Endothelial cell (in vitro differentiated cells): ENCODE measurements around the gene DEXI. TPM values are rescaled to one million over a fixed set of nuclear protein-coding genes. Genes with fewer than 3 reads are reported as not detected.
A peak's percentile ranks its signal among the peaks of the same experiment; 100 is the strongest.

ENCODE experiments used
- DNase-seq: peaks from one replicate; pipeline ENCODE4 v3.0.0; 2021; ENCODE audit warnings: low spot score
- H3K27ac Mint-ChIP-seq: one replicate; pipeline ENCODE4 v1.8.0; 2021; ENCODE audit warnings: mixed read lengths, inconsistent platforms; ENCODE audit not compliant: unreplicated experiment
- H3K27me3 Mint-ChIP-seq: one replicate; pipeline ENCODE4 v1.8.0; 2021; ENCODE audit warnings: mild to moderate bottlenecking, moderate library complexity, mixed read lengths, inconsistent platforms; ENCODE audit not compliant: unreplicated experiment
- H3K36me3 Mint-ChIP-seq: one replicate; pipeline ENCODE4 v1.8.0; 2021; ENCODE audit warnings: mild to moderate bottlenecking, low read depth, mixed read lengths, inconsistent platforms; ENCODE audit not compliant: unreplicated experiment
- H3K4me1 Mint-ChIP-seq: one replicate; pipeline ENCODE4 v1.8.0; 2021; ENCODE audit warnings: mild to moderate bottlenecking, mixed read lengths, inconsistent platforms; ENCODE audit not compliant: unreplicated experiment
- H3K4me3 Mint-ChIP-seq: one replicate; pipeline ENCODE4 v1.8.0; 2021; ENCODE audit warnings: mild to moderate bottlenecking, mixed read lengths, inconsistent platforms; ENCODE audit not compliant: unreplicated experiment
- H3K9me3 Mint-ChIP-seq: one replicate; pipeline ENCODE4 v1.8.0; 2021; ENCODE audit warnings: mixed read lengths, inconsistent platforms; ENCODE audit not compliant: unreplicated experiment
- CTCF ChIP-seq: fragments of 200-600 bp; sonication (generic); IDR thresholded peaks from one replicate; pipeline ENCODE4 v1.5.0; 2021; ENCODE audit warnings: antibody characterized with exemption; ENCODE audit not compliant: unreplicated experiment
- total RNA-seq: library from RNA; stranded (reverse); fragmentation: NEBNext Ultra II Directional; extraction: Animal tissue kit (Norgen Biotek cat#: 25700); gene quantifications from one replicate; pipeline ENCODE4 v1.2.1, GENCODE V29; 2021; ENCODE audit not compliant: unreplicated experiment

Gene DEXI
- total RNA-seq, 1 donor from 2014 or later: 37.9 TPM

GRCh38 chr16:10922328-10923145 lies 19.7 kb downstream of the DEXI start:
- H3K27me3 Mint-ChIP-seq: peaks cover 3% of the 10 kb centered on the region
- TF ChIP-seq CTCF: no peak
- no peak overlapping the region for H3K27ac Mint-ChIP-seq
- H3K36me3 Mint-ChIP-seq: no peaks in the 10 kb centered on the region
- no peaks in the 10 kb centered on the region for H3K4me1 Mint-ChIP-seq
- H3K9me3 Mint-ChIP-seq: no peaks in the 10 kb centered on the region
- no peak overlapping the region for H3K4me3 Mint-ChIP-seq
- no peak for DNase-seq

- Mint-ChIP-seq H3K9me3 (no peaks in the 10 kb centered on the region), H3K36me3 (no peaks in the 10 kb centered on the region), H3K4me3 (no peak overlapping the region), H3K27ac (no peak overlapping the region), H3K27me3 (peaks cover 3% of the 10 kb centered on the region), H3K4me1 (no peaks in the 10 kb centered on the region)
- DNase-seq: no peak
- no peak for TF ChIP-seq CTCF
Observed at GRCh38 chr16:10921536-10922327, 20.5 kb downstream of the DEXI start.

GRCh38 chr16:10920726-10921427 lies 21.4 kb downstream of the DEXI start:
- no peaks in the 10 kb centered on the region for H3K36me3 Mint-ChIP-seq
- H3K27me3 Mint-ChIP-seq: peaks cover 3% of the 10 kb centered on the region

GRCh38 chr16:10919003-10919351 lies 23.3 kb downstream of the DEXI start:
- peak; percentile 13 for TF ChIP-seq CTCF
- Mint-ChIP-seq H3K9me3 (no peaks in the 10 kb centered on the region), H3K27ac (no peak overlapping the region), H3K4me3 (no peak overlapping the region), H3K4me1 (no peaks in the 10 kb centered on the region), H3K36me3 (no peaks in the 10 kb centered on the region), H3K27me3 (peaks cover 3% of the 10 kb centered on the region)
- no peak for DNase-seq

More at GRCh38 chr16:10920726-10921427, 21.4 kb downstream of the DEXI start:
- no peak for DNase-seq
- no peak for TF ChIP-seq CTCF
- Mint-ChIP-seq H3K4me1 (no peaks in the 10 kb centered on the region), H3K9me3 (no peaks in the 10 kb centered on the region), H3K27ac (no peak overlapping the region), H3K4me3 (no peak overlapping the region)
